ENCODE measurements around the gene ESAM. TPM values are rescaled to one million over a fixed set of nuclear protein-coding genes. Genes with fewer than 3 reads are reported as not detected.

Gene ESAM
- total and polyA plus RNA-seq, 2 of the 8 experiments (the other 6 are each of a cell fraction or from before 2014, with no cell fraction given), result 0.09 TPM; not detected in 1

- H2AK5ac ChIP-seq (ENCODE audit: low read depth, low read length), result no peak overlapping the region
- DNase-seq (ENCODE audit: low read depth in 1 of 2, low spot score in 2 of 2), result no peak
- ChIA-PET POLR2A (ENCODE audit: partially characterized antibody) (interaction anchor here (0.7 to 1.5 kb wide), 4 partner anchors 10 to 138 kb away, joined by 3 to 7 read pairs (median 3); no protein-coding TSS in a partner anchor), CTCF (ENCODE audit: partially characterized antibody) (interaction anchor here (0.7 to 21.1 kb wide), 15 partner anchors 12 to 139 kb away, joined by 3 to 382 read pairs (median 4); partner anchors contain the start of genes ESAM, ROBO3 and VSIG2)
- H3K79me2 ChIP-seq (ENCODE audit: control insufficient read depth in 1 of 2, insufficient read depth in 2 of 2, low read length in 2 of 2), result no peaks in the 10 kb centered on the region
- no peak overlapping the region for H3K14ac ChIP-seq (ENCODE audit: insufficient read length)
- no peak overlapping the region for H2BK20ac ChIP-seq (ENCODE audit: low read length)
- no peak overlapping the region for H3K23ac ChIP-seq (ENCODE audit: insufficient read length)
- H3K18ac ChIP-seq (ENCODE audit: extremely low read depth, low read length), result no peak overlapping the region
- no peak overlapping the region; a peak in 1 of 4 replicates for H3K4me2 ChIP-seq (ENCODE audit: insufficient read depth in 1 of 2, low read depth in 2 of 2, low read length in 2 of 2)
- no peak overlapping the region for H3K4me3 ChIP-seq (ENCODE audit: extremely low read depth in 1 of 4, insufficient read depth in 2 of 4, low read depth in 3 of 4, low read length in 4 of 4)
- no peaks in the 10 kb centered on the region for H3K79me1 ChIP-seq (ENCODE audit: low read depth, low read length)
- H2BK15ac ChIP-seq (ENCODE audit: low read length), result 0 out of 2 replicates have a peak overlapping the region, but pooled peaks have one; percentile 49
- TF ChIP-seq YY1 (IDR thresholded peaks at IDR 0.05; ENCODE audit: low read depth, low read length), result no peak
- TF ChIP-seq RXRA (IDR thresholded peaks at IDR 0.05; ENCODE audit: insufficient read depth, low read depth, low read length), result no peak
- TF ChIP-seq GABPA (IDR thresholded peaks at IDR 0.05; ENCODE audit: borderline replicate concordance, insufficient read depth, low read length), result no peak
- no peak for TF ChIP-seq KDM5A (IDR thresholded peaks at IDR 0.05; ENCODE audit: low read length)
- no peak for TF ChIP-seq ASH2L (IDR thresholded peaks at IDR 0.05; ENCODE audit: low read length)
- TF ChIP-seq POU5F1 (IDR thresholded peaks at IDR 0.05; ENCODE audit: low read depth, low read length), result no peak
- TF ChIP-seq TBP (IDR thresholded peaks at IDR 0.05; ENCODE audit: low read depth, low read length), result no peak
- TF ChIP-seq CTBP2 (IDR thresholded peaks at IDR 0.05; ENCODE audit: borderline replicate concordance, insufficient read depth, insufficient read length, low read length), result no peak
- no peak overlapping the region for H3K27ac ChIP-seq (ENCODE audit: low read depth, low read length)
- peaks cover 7 to 10% of the 10 kb centered on the region in 2 experiments for H4K20me1 ChIP-seq (replicated peaks in 1 of 2; ENCODE audit: control insufficient read depth in 1 of 2, insufficient read depth in 2 of 2, low read length in 2 of 2)
- H3K23me2 ChIP-seq (ENCODE audit: low read depth, low read length), result peaks cover 9% of the 10 kb centered on the region
- H2BK12ac ChIP-seq (ENCODE audit: low read depth, low read length), result no peak overlapping the region
- WGBS, 2 experiments (ENCODE audit: extremely low coverage in 1 of 2, insufficient coverage in 1 of 2, insufficient read length in 1 of 2, insufficient replicate concordance in 2 of 2, low coverage in 1 of 2, low lambda C conversion rate in 2 of 2, missing lambda C conversion rate in 1 of 2), result 82% methylated on average over 7 of the region's 7 CpGs; no CpG with 5 or more reads in 1 of the 2 experiments
- no peaks in the 10 kb centered on the region for H3K9me3 ChIP-seq (ENCODE audit: insufficient read depth in 2 of 2, low read depth in 1 of 2, low read length in 1 of 2)
- no peak overlapping the region for H4K5ac ChIP-seq (ENCODE audit: insufficient read length, low read depth, low read length)
- H3K9ac ChIP-seq (replicated peaks in 1 of 4; ENCODE audit: extremely low read depth in 1 of 4, low read depth in 3 of 4, low read length in 3 of 4), result no peak overlapping the region
- H3K27me3 ChIP-seq (replicated peaks in 1 of 4; ENCODE audit: control insufficient read depth in 3 of 4, extremely low read depth in 1 of 4, insufficient read depth in 3 of 4, low read length in 3 of 4), result peaks cover 50 to 77% (median 64%) of the 10 kb centered on the region in 4 experiments
- H3K36me3 ChIP-seq (ENCODE audit: control insufficient read depth in 2 of 4, insufficient read depth in 4 of 4, low read length in 3 of 4), result no peaks in the 10 kb centered on the region
- no peak overlapping the region for H4K8ac ChIP-seq (ENCODE audit: extremely low read depth, insufficient read depth, low read length)
- no peak overlapping the region for H4K91ac ChIP-seq (replicated peaks; ENCODE audit: insufficient read length, low read length)
- H3K4ac ChIP-seq (replicated peaks; ENCODE audit: insufficient read length, low read depth, low read length), result no peak overlapping the region
- no peak overlapping the region for H3K56ac ChIP-seq (replicated peaks; ENCODE audit: insufficient read length, low read depth, low read length)
- FAIRE-seq, result no peak
- no peak overlapping the region for H2BK120ac ChIP-seq (replicated peaks; ENCODE audit: low read depth, low read length)
- peaks cover 0 to 15% (median 2%) of the 10 kb centered on the region in 4 experiments; a peak in 4 of 7 replicates for H3K4me1 ChIP-seq (replicated peaks in 1 of 4; ENCODE audit: control insufficient read depth in 3 of 4, insufficient read depth in 4 of 4, low read length in 3 of 4)
- no peak overlapping the region for H2BK5ac ChIP-seq (ENCODE audit: low read depth, low read length)
- no peak overlapping the region for H2AFZ ChIP-seq (ENCODE audit: low read length)
Observed at GRCh38 chr11:124737638-124738305, 24.3 kb downstream of the ESAM start.
